Liver (tissue), 9 donors: Measurements from ENCODE around the gene SKI. TPM values are rescaled to one million over a fixed set of nuclear protein-coding genes. Genes with fewer than 3 reads are reported as not detected.
A peak's percentile ranks its signal among the peaks of the same experiment; 100 is the strongest.

Experiments
- DNase-seq: peaks from one replicate; pipeline ENCODE4 v3.0.0-alpha.2; 2017; ENCODE audit warnings: low spot score
- H3K27ac ChIP-seq, 2 donors: one replicate each; pipeline ENCODE4 v1.7.0; 2013; ENCODE audit warnings: inconsistent platforms in 2 of 2, low read length in 2 of 2, control low read depth in 1 of 2, low read depth in 1 of 2, mild to moderate bottlenecking in 1 of 2
- H3K27me3 ChIP-seq, 4 donors: one replicate each; pipeline versions ENCODE4 v1.6.1 to v1.7.0; 2013; ENCODE audit warnings: low read length in 3 of 4, inconsistent platforms in 1 of 4, mild to moderate bottlenecking in 1 of 4, moderate library complexity in 1 of 4; ENCODE audit not compliant: control insufficient read depth in 4 of 4, insufficient read depth in 4 of 4
- H3K36me3 ChIP-seq, 4 donors: one replicate each; pipeline versions ENCODE4 v1.6.1 to v1.7.0; 2013; ENCODE audit warnings: low read length in 3 of 4, mild to moderate bottlenecking in 3 of 4, low read depth in 1 of 4, moderate library complexity in 1 of 4; ENCODE audit not compliant: control insufficient read depth in 4 of 4, insufficient read depth in 3 of 4
- H3K4me1 ChIP-seq, 4 donors: one replicate each; pipeline versions ENCODE4 v1.6.1 to v1.7.0; 2013; ENCODE audit warnings: low read length in 3 of 4, mild to moderate bottlenecking in 3 of 4, moderate library complexity in 1 of 4; ENCODE audit not compliant: control insufficient read depth in 4 of 4, insufficient read depth in 4 of 4
- H3K4me3 ChIP-seq, 3 donors: one replicate each; pipeline versions ENCODE4 v1.6.1 to v1.7.0; 2013; ENCODE audit warnings: low read length in 3 of 3, control low read depth in 1 of 3, low read depth in 1 of 3, mild to moderate bottlenecking in 1 of 3
- H3K9ac ChIP-seq, 2 donors: one replicate each; pipeline ENCODE4 v1.7.0; 2013; ENCODE audit warnings: low read length in 2 of 2, mild to moderate bottlenecking in 2 of 2, moderate library complexity in 2 of 2, control low read depth in 1 of 2, low read depth in 1 of 2
- H3K9me3 ChIP-seq, 4 donors: one replicate each; pipeline versions ENCODE4 v1.6.1 to v1.7.0; 2013; ENCODE audit warnings: low read length in 3 of 4; ENCODE audit not compliant: control insufficient read depth in 4 of 4
- CTCF ChIP-seq: fragments of 150-350 bp; IDR thresholded peaks from 2 replicates; pipeline ENCODE4 v1.5.1; 2017; ENCODE audit warnings: improper control_type of control experiment, low read depth, low read length; ENCODE audit not compliant: missing input control
- EGR1 ChIP-seq, 2 donors: IDR thresholded peaks; 2 replicates each; pipeline ENCODE4 v1.6.1; 2016 to 2018; ENCODE audit warnings: antibody characterized with exemption in 2 of 2, low read depth in 2 of 2
- FOXA1 ChIP-seq: IDR thresholded peaks from 2 replicates; pipeline ENCODE4 v1.6.1; 2016; ENCODE audit warnings: antibody characterized with exemption
- FOXA2 ChIP-seq: IDR thresholded peaks from 2 replicates; pipeline ENCODE4 v1.6.1; 2016; ENCODE audit warnings: antibody characterized with exemption
- GABPA ChIP-seq, 2 donors: IDR thresholded peaks in 1 of 2; conservative IDR thresholded peaks in 1 of 2; 2 replicates each; pipeline ENCODE4 v1.6.1; 2016; ENCODE audit warnings: antibody characterized with exemption in 2 of 2, mild to moderate bottlenecking in 1 of 2, moderate library complexity in 1 of 2
- HNF4A ChIP-seq, 2 donors: conservative IDR thresholded peaks; 2 replicates each; pipeline ENCODE4 v1.6.1; 2016; ENCODE audit warnings: antibody characterized with exemption in 2 of 2, mild to moderate bottlenecking in 2 of 2
- HNF4G ChIP-seq: IDR thresholded peaks from 2 replicates; pipeline ENCODE4 v1.6.1; 2016; ENCODE audit warnings: antibody characterized with exemption
- JUND ChIP-seq, 2 donors: IDR thresholded peaks; 2 replicates each; pipeline ENCODE4 v1.6.1; 2016; ENCODE audit warnings: antibody characterized with exemption in 2 of 2
- MAX ChIP-seq: IDR thresholded peaks from 2 replicates; pipeline ENCODE4 v1.6.1; 2016; ENCODE audit warnings: antibody characterized with exemption
- NR2F2 ChIP-seq: IDR thresholded peaks from 2 replicates; pipeline ENCODE4 v1.6.1; 2016; ENCODE audit warnings: antibody characterized with exemption
- RXRA ChIP-seq, 2 donors: IDR thresholded peaks; 2 replicates each; pipeline ENCODE4 v1.6.1; 2017 to 2018; ENCODE audit warnings: antibody characterized with exemption in 2 of 2, mild to moderate bottlenecking in 1 of 2
- SP1 ChIP-seq: IDR thresholded peaks from 2 replicates; pipeline ENCODE4 v1.6.1; 2018; ENCODE audit warnings: antibody characterized with exemption, mild to moderate bottlenecking
- TAF1 ChIP-seq: conservative IDR thresholded peaks from 2 replicates; pipeline ENCODE4 v1.6.1; 2016; ENCODE audit warnings: antibody characterized with exemption, mild to moderate bottlenecking
- ZBTB33 ChIP-seq: IDR thresholded peaks from 2 replicates; pipeline ENCODE4 v1.6.1; 2016; ENCODE audit warnings: antibody characterized with exemption
- WGBS: extraction: QIAGEN DNeasy Blood & Tissue Kit; methylation state at CpG from one replicate; pipeline ENCODE4 v1.1.7; 2013; 5-methylcytosine and 5-hydroxymethylcytosine counted together
- polyA plus RNA-seq, 2 donors: library from polyadenylated mRNA; stranded (reverse) in 1 of 2; unstranded in 1 of 2; fragments of 200-250 nt in 1 of 2; fragments of >200 nt in 1 of 2; fragmentation: Nextera tagmentation in 1 of 2; extraction: Ambion mirVana in 1 of 2; gene quantifications; one replicate each; pipeline versions ENCODE4 v1.2.1 to v1.2.3, GENCODE V29; 2013 to 2015
- total RNA-seq, 2 donors: library from RNA; depleted of rRNA; stranded (reverse); fragments of >200 nt; gene quantifications; one replicate each; pipeline ENCODE4 v1.2.3, GENCODE V29; 2014
- TF ChIP-seq, protein P1 (sequence below): IDR thresholded peaks from 2 replicates; pipeline ENCODE4 v1.6.1; 2016; ENCODE audit warnings: antibody characterized with exemption, mild to moderate bottlenecking
- donor health status: healthy.
- donor health status: healthy.
- donor health status: healthy.
- donor health status: healthy.
- donor health status: healthy.

SKI gene
- total and polyA plus RNA-seq, 4 donors: 3.2 to 21.3 (median 19.5) TPM

DNA sequence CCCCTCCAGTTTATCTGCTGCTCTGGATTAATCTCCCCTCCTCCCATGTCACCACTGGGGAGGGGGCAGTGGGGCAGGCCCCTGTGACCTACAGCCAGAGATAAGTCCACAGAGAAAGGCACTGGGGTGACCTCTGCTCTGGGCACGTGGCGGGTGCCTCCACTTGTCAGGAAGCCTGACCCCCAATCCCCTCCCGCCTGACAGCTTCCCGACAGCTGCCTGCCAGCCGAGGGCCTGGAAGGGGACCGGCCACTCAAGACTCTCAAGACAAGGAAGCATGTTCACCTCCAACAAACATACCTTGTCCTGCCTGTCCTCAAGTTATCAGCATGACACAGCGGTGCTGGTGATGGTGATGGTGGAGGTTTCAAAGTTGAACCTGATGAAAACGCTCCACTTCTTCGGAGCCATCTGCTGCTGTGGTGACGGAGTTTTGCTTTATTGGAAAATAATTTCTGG is 30.4 kb upstream of the SKI start:
- no peak overlapping the region for H3K4me3 ChIP-seq
- peaks cover 3 to 24% (median 13%) of the 10 kb centered on the region in 4 donors for H3K4me1 ChIP-seq
- H3K36me3 ChIP-seq: no peaks in the 10 kb centered on the region
- TF ChIP-seq NR2F2 (no peak), GABPA (IDR thresholded peaks at IDR 0.05 in 1 of 2, conservative IDR thresholded peaks at IDR 0.05 in 1 of 2) (no peak), RXRA (IDR thresholded peaks at IDR 0.05) (no peak), EGR1 (IDR thresholded peaks at IDR 0.05; ENCODE audit: low read depth in 2 of 2) (no peak), JUND (IDR thresholded peaks at IDR 0.05) (no peak), SP1 (no peak), TAF1 (no peak), CTCF (no peak), ZBTB33 (no peak), HNF4A (conservative IDR thresholded peaks at IDR 0.05) (no peak), FOXA2 (no peak), HNF4G (no peak), FOXA1 (no peak), MAX (no peak)
- TF ChIP-seq, protein P1, sequence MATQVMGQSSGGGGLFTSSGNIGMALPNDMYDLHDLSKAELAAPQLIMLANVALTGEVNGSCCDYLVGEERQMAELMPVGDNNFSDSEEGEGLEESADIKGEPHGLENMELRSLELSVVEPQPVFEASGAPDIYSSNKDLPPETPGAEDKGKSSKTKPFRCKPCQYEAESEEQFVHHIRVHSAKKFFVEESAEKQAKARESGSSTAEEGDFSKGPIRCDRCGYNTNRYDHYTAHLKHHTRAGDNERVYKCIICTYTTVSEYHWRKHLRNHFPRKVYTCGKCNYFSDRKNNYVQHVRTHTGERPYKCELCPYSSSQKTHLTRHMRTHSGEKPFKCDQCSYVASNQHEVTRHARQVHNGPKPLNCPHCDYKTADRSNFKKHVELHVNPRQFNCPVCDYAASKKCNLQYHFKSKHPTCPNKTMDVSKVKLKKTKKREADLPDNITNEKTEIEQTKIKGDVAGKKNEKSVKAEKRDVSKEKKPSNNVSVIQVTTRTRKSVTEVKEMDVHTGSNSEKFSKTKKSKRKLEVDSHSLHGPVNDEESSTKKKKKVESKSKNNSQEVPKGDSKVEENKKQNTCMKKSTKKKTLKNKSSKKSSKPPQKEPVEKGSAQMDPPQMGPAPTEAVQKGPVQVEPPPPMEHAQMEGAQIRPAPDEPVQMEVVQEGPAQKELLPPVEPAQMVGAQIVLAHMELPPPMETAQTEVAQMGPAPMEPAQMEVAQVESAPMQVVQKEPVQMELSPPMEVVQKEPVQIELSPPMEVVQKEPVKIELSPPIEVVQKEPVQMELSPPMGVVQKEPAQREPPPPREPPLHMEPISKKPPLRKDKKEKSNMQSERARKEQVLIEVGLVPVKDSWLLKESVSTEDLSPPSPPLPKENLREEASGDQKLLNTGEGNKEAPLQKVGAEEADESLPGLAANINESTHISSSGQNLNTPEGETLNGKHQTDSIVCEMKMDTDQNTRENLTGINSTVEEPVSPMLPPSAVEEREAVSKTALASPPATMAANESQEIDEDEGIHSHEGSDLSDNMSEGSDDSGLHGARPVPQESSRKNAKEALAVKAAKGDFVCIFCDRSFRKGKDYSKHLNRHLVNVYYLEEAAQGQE: no peak
- no peak overlapping the region for H3K27ac ChIP-seq
- 92% methylated on average over 10 of the region's 10 CpGs for WGBS
- no peak for DNase-seq
- no peaks in the 10 kb centered on the region for H3K9me3 ChIP-seq
- H3K27me3 ChIP-seq: no peaks in the 10 kb centered on the region
- no peak overlapping the region for H3K9ac ChIP-seq

GRCh38 chr1:2198571-2198970 is 29.5 kb upstream of the SKI start:
- H3K27ac ChIP-seq: peak overlapping the region; percentile 49 to 61
- 61% methylated on average over 11 of the region's 11 CpGs for WGBS
- no peak for DNase-seq
- no peak overlapping the region for H3K4me3 ChIP-seq
- H3K27me3 ChIP-seq: no peaks in the 10 kb centered on the region
- peak overlapping the region in 1 of 2 donors; percentile 6 for H3K9ac ChIP-seq
- H3K4me1 ChIP-seq: peaks cover 3 to 22% (median 12%) of the 10 kb centered on the region in 4 donors
- H3K36me3 ChIP-seq: no peaks in the 10 kb centered on the region
- H3K9me3 ChIP-seq: no peaks in the 10 kb centered on the region
- TF ChIP-seq CTCF (no peak), NR2F2 (no peak), SP1 (no peak), ZBTB33 (no peak), JUND (IDR thresholded peaks at IDR 0.05) (no peak), HNF4A (conservative IDR thresholded peaks at IDR 0.05) (no peak)
- TF ChIP-seq, protein P1: no peak
